Activated CD4-positive, alpha-beta T cell treated with anti-CD3 and anti-CD28 coated beads, Interleukin-2, amount 50 U/mL, for 16 hours (primary cell): ENCODE data around the gene RAD51B.
"Not testable (repeated sequence)": the region's sequence is repeated elsewhere in the genome, so short reads cannot be mapped to it uniquely, and the experiment has no call there.

Experiments used
- DNase-seq: peaks from one replicate; pipeline ENCODE4 v3.0.0-alpha.2; 2020

The RAD51B gene

DNA sequence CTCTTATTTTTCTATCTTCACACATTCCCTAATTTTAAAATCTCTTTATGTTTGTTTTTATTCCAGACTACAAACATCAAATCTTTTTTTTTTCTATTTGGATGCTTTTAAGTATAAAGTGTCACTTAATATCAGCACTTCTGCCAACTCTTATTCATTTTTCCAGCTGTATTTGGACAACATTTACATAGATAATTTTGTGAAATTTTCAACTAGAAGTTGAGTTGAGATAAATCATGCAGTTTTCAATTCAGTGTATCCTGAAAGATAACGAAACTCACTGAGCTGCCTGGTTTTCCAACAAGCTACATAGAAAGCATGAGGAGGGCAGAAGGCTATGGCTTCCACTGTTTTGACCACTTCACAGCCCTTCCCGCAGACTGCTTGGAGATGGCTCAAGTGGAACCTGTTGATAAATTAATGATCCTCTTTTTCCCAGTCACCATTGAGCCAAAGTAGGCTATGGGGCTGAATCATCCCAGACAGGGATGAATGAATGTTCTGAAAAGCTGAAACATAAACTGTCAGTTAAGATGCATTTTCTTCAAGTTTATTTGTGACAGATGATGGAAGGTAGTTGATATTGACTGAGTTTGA, 213.9 kb downstream of the RAD51B start:
- no peak for DNase-seq

GRCh38 chr14:68034896-68035295, 215.3 kb downstream of the RAD51B start:
- no peak for DNase-seq

GRCh38 chr14:68036202-68036601, 216.6 kb downstream of the RAD51B start:
- no peak for DNase-seq

GRCh38 chr14:68039593-68039992, 220.0 kb downstream of the RAD51B start:
- DNase-seq = no peak

- DNase-seq = no peak
These were observed 221.2 kb downstream of the RAD51B start for GRCh38 chr14:68040633-68041369.

DNA sequence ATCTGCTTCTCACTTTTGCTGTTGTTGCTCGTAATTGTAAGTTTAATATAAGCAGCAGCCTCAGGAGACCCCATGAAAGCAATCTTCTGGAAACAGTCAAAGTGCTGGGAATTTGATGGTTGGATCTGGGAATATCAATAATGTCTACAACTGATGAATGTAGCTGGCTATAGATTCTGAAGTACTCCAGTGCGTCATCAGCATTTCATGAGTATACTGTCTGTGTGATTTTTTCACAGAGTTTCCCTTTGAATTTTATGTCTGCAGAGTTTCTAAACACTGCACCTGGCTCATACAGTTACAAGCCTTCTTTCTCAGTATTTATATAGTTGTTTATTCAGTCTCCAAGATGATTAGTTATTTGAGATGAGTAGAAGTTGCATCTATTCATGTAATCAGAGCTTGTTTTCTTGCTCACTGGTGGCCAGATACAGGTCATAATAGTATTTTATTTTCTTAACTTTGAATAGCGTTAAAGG, 222.3 kb downstream of the RAD51B start:
- no peak for DNase-seq

DNA sequence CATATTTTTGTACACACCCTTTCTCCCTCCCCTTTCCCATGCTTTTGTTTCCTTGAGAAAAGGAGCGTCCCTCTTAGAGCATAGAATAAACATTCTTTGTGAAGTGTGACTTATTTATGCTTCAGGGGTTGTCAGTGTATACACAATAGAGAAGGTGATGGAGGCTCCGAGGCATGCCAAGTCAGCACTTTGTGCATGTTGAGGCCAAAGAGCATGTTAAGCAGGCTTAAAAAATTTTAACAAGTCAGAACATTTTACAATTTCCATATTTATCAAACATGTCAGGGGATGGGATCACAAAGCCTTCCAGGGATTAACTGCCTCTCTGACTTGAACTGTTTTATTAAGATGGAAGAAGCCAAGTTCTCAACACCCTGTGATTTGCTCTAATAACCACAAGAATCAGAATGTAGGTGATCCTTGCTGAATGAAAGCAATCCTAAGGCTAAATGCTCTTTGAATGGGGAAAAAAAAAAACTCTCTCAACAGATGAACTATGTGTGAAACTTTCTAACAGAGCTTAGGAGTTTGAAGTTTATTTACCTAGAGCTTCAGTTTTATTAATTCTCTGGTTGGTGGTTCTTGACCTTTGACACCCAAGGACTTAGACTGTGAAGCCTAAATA, 223.1 kb downstream of the RAD51B start:
- no peak for DNase-seq

DNA sequence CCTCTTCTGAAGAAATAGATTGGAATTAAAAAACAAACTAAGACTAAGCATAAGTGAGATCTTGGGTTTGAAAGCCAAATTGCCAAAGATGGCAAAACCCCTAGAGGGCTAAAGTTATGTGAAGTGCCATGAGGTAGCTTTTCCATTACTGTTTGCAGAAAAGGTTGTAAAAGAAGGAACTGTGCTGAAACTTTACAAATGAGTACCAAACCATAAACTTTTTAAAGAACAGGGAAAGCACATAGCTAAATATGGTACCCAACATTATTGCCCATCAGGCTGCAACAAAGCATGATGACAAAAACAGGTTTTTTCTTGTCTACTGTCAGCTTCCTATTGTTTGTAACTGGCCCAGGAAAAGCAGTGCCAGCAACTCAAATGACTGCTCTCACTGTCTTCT, 224.2 kb downstream of the RAD51B start:
- no peak for DNase-seq

- no peak for DNase-seq
These were observed 228.3 kb downstream of the RAD51B start for GRCh38 chr14:68047906-68048305.

DNA sequence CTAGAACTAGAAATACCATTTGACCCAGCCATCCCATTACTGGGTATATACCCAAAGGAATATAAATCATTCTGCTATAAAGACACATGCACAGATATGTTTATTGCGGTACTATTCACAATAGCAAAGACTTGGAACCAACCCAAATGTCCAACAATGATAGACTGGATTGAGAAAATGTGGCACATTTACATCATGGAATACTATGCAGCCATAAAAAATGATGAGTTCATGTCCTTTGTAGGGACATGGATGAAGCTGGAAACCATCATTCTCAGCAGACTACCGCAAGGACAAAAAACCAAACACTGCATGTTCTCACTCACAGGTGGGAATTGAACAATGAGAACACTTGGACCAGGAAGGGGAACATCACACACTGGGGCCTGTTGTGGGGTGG, 229.2 kb downstream of the RAD51B start:
- not testable (repeated sequence) for DNase-seq

- no peak for DNase-seq
These were observed 230.6 kb downstream of the RAD51B start for GRCh38 chr14:68050177-68050576.

GRCh38 chr14:68051146-68051545, 231.6 kb downstream of the RAD51B start:
- no peak for DNase-seq

DNA sequence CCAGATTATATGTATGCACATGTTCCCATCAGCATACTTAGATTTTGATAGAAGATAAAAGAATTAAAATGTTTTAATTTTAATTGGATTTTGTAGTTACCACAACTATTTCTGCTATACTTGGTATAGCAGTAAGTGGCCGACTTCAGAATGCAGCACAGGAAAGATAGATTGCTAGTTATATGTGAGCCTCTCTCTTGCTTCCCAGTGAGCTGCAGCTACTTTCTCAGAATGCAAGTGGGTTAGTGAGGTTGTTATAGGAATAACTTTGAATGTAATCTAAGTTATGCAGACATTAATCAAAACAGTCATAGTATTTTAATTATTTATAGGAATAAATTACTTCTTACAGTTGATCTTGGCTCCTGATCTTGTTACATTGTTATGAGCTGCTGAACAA, 240.6 kb downstream of the RAD51B start:
- DNase-seq = no peak

DNA sequence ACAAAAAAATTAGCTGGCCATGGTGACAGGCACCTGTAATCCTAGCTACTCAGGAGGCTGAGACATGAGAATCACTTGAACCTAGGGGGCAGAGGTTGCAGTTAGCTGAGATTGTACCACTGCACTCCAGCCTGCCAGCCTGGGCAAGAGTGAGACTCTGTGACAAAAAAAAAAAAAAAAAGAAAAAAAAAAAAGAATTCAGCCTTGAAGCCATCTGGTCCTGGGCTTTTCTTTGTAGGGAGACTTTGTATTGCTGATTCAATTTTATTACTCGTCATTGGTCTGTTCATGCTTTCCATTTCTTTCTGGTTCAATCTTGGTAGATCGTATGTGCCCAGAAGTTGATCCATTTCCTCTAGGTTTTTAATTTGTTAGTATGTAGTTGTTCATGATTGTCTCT, 243.1 kb downstream of the RAD51B start:
- DNase-seq = no peak

DNA sequence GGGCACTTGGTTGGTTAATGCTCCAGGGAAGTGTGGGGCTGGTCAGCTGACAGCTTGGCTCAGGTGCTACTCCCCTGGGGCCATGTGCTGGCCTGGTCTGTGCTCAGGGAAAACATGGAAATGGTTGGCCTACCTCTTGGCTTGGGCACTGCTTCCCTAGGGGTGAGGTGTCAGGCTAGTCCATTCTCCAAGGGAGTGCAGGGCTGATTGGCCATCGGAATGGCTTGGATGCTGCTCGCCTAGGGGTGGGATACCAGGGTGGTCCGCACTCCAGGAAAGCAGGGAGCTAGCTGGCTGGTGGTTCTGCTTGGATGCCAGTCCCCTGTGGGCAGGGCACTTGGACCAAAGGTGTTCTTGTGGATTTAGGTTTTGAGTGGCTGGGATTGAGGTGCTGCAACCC, 245.7 kb downstream of the RAD51B start:
- DNase-seq = no peak

- no peak for DNase-seq
These were observed 255.3 kb downstream of the RAD51B start for GRCh38 chr14:68074765-68075381.

DNA sequence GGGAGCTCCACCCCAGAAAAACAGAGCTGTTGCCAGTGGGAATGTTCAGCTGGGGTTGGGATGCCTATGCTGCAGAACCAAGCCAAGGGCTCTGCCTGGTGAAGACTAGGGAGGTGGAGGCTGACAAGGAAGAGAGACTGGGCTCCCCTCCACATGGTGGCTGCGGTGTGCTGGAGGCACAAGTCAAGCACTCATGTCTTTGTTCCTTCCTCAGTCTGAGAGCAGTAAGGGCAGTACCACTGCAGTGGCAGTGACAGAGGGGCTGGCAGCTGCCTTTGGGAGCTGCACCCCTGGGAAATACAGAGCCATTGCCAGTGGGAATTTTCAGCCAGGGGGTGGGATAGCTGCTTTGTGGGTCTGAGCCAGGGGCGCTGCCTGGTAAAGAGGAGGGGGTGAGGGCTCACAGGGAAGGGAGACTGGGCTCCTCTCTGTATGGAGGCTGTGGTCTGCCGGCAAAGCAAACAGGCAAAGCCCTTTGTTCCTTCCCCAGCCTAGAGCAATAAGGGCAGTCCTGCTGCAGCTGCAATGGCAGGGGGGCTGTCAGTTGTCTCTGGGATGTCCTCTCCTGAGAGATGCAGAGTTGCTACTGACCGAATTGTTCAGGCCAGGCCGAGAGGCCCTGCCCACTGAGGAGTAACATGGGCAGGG, 255.9 kb downstream of the RAD51B start:
- DNase-seq = no peak

DNA sequence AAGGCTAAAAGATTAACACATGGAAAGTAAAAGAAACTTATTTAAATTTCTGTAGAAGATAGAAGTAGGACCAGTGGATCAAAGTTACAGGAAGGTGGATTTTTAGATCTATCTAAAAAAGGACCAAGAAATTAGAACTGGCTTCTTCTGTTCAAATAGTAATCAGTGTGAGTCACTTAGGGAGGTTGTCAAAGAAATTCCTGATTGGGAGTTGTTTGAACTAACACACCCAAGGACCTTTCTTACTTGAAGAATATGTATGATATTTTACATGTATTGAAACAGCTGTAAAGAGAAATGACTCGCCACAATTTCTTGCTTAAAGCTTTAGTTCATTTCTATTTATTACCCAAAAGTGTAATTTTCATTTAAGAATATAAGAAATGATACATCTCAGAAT, 256.9 kb downstream of the RAD51B start:
- DNase-seq = no peak

DNA sequence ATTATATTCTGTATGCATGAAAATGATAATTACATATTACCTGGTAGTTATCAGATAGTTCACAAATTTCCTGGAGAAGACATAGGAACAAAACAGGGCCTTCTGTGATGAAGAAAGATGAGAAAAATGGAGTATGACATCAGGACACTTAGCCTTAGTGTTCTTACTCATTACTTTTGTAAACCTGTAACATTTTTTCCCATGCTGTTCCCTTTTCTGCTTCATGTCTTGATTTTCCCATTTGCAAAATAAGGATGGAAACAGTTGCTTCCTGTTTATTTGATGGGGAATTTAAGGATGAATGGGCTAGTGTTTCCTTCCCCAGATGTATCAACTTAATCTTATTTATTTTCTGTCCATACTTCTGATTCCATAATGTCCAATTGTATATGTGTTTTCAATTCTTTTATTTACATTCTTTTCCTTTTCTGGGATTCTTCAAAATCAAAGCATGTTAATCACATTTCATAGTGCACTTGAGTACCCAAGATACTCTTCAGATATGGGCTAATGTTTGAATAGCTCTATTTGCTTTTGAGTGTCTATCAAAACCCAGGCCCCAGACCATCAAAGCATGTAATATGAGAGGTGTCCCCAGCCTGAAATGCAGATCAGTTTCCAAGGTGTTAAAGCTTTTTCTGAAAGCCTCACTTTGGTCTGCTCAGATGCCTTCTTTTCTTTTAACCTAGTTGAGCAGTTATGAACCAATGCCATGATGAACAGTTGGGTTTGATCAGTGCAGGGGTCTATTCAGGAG, 260.5 kb downstream of the RAD51B start:
- DNase-seq = no peak

DNA sequence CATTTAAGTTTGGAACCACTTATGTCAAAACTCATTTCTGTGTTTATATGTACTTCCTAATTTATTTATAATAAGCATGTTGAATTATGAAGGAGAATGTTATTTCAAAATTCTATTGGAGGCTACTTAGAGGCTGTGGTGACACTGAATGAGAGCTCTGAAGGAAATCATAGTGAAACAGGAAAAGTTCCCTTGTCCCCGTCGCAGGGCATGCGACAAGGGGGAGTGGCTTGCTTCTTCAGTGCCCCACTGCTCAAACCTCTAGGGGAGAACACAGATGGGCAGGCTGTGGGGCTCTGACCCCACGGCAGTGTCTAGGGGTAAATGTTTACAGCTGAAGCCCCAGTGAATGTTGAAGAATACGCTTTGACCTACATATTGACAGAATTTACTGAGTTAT, 261.9 kb downstream of the RAD51B start:
- no peak for DNase-seq

- DNase-seq = no peak
These were observed 263.2 kb downstream of the RAD51B start for GRCh38 chr14:68082698-68083291.

DNA sequence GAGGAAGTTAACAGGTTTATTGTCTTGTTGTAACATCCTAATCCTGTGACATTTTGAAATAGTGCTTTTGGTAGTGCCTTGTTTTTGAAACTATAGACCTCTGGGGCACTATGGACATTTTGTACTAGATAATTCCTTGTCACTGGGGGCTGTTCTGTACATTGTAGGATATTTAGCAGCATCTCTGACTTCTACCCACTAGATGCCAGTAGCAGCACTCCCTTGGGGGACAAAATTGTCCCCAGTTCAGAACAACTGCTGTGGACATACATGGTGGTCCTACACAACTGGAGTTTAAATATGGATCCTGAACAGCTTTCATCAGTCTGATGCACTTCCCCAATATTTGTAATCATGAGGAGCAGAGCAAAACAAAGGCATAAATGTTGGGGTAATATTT, 264.7 kb downstream of the RAD51B start:
- DNase-seq = no peak
